Measurements from ENCODE around the gene ZSCAN9. TPM values are rescaled to one million over a fixed set of nuclear protein-coding genes. Genes with fewer than 3 reads are reported as not detected.

Gene ZSCAN9
- total and polyA plus RNA-seq, 2 of the 13 experiments (the other 11 are each of a cell fraction or from before 2014, with no cell fraction given): 14.6 to 17.8 TPM

DNA sequence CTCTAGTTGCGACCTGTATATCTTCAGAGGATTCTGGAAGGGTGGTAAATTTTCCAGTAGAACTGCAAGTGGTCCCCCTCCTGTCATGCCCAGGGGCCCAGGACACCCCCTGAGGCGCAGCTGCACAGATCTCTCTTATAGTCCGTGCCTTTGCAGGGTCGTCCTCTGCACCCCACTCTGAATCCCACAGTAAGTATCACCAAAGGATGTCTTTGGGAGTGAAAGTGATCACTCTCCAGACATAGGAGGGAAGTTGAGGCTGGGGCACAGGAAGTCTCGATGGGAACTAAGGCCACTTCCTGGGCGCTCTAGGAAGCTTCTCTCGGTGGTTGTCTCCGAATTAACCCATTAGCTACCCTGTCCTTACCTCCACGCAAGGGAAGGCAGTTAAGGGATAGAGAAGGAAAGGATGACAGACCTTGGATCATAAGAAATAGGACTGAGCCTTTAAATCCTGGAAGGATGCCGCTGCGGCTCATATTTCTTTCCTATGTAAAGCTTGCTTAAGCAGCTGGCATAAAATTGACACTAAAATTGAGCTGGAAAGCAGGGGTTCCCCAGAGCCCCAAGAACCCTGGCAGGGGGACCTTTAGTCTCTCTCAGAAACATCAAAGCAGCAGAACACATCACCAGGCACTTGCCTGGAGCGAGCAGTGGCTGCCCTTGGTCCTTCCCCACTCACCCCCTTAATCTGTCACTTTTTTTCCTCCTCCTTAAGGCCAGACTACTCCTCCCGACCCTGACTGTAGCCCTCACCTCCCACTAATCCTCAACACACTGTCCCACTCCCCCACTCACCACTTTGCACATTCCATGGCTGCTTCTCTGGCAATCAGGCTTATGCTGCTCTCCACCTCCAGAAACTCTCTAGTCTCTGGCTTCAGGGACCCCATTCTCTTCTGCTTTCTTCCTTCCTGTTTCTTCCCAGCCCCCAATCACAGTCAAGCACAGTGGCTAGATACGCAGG, 27.2 kb downstream of the ZSCAN9 start, which contains the start of gene ZKSCAN4 (continued):
- TF ChIP-seq ZBTB8A (CRISPR knock-in tag; IDR thresholded peaks at IDR 0.05; ENCODE audit: borderline replicate concordance, low read depth) (no peak), HOMEZ (CRISPR knock-in tag; IDR thresholded peaks at IDR 0.05; ENCODE audit: low read depth) (peak; percentile 41; the same call in 1 of the 2 replicates), CREM (IDR thresholded peaks at IDR 0.05) (peak; percentile 82), CREM (CRISPR knock-in tag; IDR thresholded peaks at IDR 0.05) (no peak), ZFP36 (IDR thresholded peaks at IDR 0.05; ENCODE audit: borderline replicate concordance, low read depth, low read length, partially characterized antibody) (no peak), ZSCAN12 (CRISPR knock-in tag; IDR thresholded peaks at IDR 0.05) (no peak), RELA (CRISPR knock-in tag; IDR thresholded peaks at IDR 0.05) (no peak), ZNF614 (CRISPR knock-in tag; IDR thresholded peaks at IDR 0.05; ENCODE audit: borderline replicate concordance) (no peak; the same call in 1 of the 2 replicates), RCOR2 (CRISPR knock-in tag; IDR thresholded peaks at IDR 0.05) (peak; percentile 56; the same call in 1 of the 2 replicates), NCOR1 (IDR thresholded peaks at IDR 0.05; ENCODE audit: borderline replicate concordance, low read length) (no peak), ZNF549 (CRISPR knock-in tag; IDR thresholded peaks at IDR 0.05) (no peak), ZNF317 (CRISPR knock-in tag; IDR thresholded peaks at IDR 0.05) (0 out of 2 replicates have a peak, but pooled peaks have one; percentile 36), ZNF660 (CRISPR knock-in tag; IDR thresholded peaks at IDR 0.05; ENCODE audit: borderline replicate concordance, low read depth) (no peak), ZSCAN31 (CRISPR knock-in tag; IDR thresholded peaks at IDR 0.05; ENCODE audit: low read depth) (no peak), PTBP1 (IDR thresholded peaks at IDR 0.05; ENCODE audit: low read depth, low read length, poor library complexity, severe bottlenecking) (no peak), E2F2 (CRISPR knock-in tag; IDR thresholded peaks at IDR 0.05; ENCODE audit: borderline replicate concordance) (no peak; the same call in 1 of the 2 replicates), HNF4A (CRISPR knock-in tag; IDR thresholded peaks at IDR 0.05) (peak; percentile 60), PATZ1 (CRISPR knock-in tag; IDR thresholded peaks at IDR 0.05) (0 out of 2 replicates have a peak, but pooled peaks have one; percentile 40), RBM39 (IDR thresholded peaks at IDR 0.05; ENCODE audit: low read depth, low read length, poor library complexity, severe bottlenecking) (no peak)
- TF ChIP-seq, protein P1, sequence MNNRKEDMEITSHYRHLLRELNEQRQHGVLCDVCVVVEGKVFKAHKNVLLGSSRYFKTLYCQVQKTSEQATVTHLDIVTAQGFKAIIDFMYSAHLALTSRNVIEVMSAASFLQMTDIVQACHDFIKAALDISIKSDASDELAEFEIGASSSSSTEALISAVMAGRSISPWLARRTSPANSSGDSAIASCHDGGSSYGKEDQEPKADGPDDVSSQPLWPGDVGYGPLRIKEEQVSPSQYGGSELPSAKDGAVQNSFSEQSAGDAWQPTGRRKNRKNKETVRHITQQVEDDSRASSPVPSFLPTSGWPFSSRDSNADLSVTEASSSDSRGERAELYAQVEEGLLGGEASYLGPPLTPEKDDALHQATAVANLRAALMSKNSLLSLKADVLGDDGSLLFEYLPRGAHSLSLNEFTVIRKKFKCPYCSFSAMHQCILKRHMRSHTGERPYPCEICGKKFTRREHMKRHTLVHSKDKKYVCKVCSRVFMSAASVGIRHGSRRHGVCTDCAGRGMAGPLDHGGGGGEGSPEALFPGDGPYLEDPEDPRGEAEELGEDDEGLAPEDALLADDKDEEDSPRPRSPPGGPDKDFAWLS (CRISPR knock-in tag; IDR thresholded peaks at IDR 0.05; ENCODE audit: borderline replicate concordance): no peak
- TF ChIP-seq, protein P2, sequence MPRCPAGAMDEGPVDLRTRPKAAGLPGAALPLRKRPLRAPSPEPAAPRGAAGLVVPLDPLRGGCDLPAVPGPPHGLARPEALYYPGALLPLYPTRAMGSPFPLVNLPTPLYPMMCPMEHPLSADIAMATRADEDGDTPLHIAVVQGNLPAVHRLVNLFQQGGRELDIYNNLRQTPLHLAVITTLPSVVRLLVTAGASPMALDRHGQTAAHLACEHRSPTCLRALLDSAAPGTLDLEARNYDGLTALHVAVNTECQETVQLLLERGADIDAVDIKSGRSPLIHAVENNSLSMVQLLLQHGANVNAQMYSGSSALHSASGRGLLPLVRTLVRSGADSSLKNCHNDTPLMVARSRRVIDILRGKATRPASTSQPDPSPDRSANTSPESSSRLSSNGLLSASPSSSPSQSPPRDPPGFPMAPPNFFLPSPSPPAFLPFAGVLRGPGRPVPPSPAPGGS (CRISPR knock-in tag; IDR thresholded peaks at IDR 0.05): no peak
